ENCODE data around the gene HEXA. TPM values are rescaled to one million over a fixed set of nuclear protein-coding genes. Genes with fewer than 3 reads are reported as not detected.

Gene HEXA
- total and polyA plus RNA-seq, 2 donors (not counting 1 experiment from before 2014, with no cell fraction given), result 80.3 to 183 TPM

GRCh38 chr15:72345806-72346205 is 30.0 kb downstream of the HEXA start:
- no peak overlapping the region for H3K4me2 ChIP-seq (ENCODE audit: extremely low read depth, insufficient read depth, low read length)
- H3K27ac ChIP-seq (ENCODE audit: insufficient read depth, low read length), result no peak overlapping the region
- no peak overlapping the region for H3K9ac ChIP-seq (ENCODE audit: insufficient read depth, low read length)
- H2AFZ ChIP-seq (ENCODE audit: low read length), result no peak overlapping the region
- TF ChIP-seq EZH2 (IDR thresholded peaks at IDR 0.05; ENCODE audit: low read length, missing control alignments), result no peak
- no peak for TF ChIP-seq CTCF (conservative IDR thresholded peaks at IDR 0.05 in 1 of 2, IDR thresholded peaks at IDR 0.05 in 1 of 2; ENCODE audit: low read depth in 1 of 2, low read length in 2 of 2)
- no peaks in the 10 kb centered on the region for H3K27me3 ChIP-seq (ENCODE audit: control insufficient read depth, insufficient read depth, low read length)
- no peaks in the 10 kb centered on the region for H3K9me3 ChIP-seq (ENCODE audit: control insufficient read depth, insufficient read depth, low read depth, low read length)
- peaks cover 7% of the 10 kb centered on the region for H3K36me3 ChIP-seq (ENCODE audit: control insufficient read depth, insufficient read depth, low read length)
- H3K4me1 ChIP-seq (ENCODE audit: control insufficient read depth, extremely low read depth, insufficient read depth, low read length), result no peaks in the 10 kb centered on the region
- no peak for DNase-seq (ENCODE audit: low read depth in 2 of 2)
- H4K20me1 ChIP-seq (ENCODE audit: control insufficient read depth, extremely low read depth, insufficient read depth, low read length), result no peaks in the 10 kb centered on the region
- no peak overlapping the region for H3K4me3 ChIP-seq (replicated peaks in 1 of 4; ENCODE audit: control extremely low read depth in 1 of 4, insufficient read depth in 1 of 4, low read depth in 3 of 4, low read length in 4 of 4)
- no peaks in the 10 kb centered on the region for H3K79me2 ChIP-seq (ENCODE audit: control insufficient read depth, insufficient read depth, low read length)

DNA sequence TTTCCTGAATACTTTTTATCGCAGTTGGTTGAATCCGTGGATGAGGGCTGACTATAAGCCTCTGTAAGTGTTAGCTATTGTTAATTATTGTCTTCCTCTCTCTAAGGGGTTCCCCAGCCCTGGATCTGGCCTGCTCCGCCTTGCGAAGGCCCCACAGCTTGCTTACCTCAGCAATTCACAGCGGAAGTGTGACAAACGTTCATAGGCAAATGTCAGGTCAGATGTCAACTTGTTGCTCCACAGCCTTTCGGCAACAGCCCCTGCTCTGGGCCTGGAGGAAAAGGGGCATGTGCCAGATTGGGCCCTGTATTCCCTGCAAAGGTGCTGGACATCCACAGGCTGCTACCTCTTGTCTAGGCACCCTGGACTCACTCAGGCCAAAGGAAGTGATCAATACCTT is 30.5 kb downstream of the HEXA start:
- H3K79me2 ChIP-seq (ENCODE audit: control insufficient read depth, insufficient read depth, low read length), result no peaks in the 10 kb centered on the region
- no peaks in the 10 kb centered on the region for H4K20me1 ChIP-seq (ENCODE audit: control insufficient read depth, extremely low read depth, insufficient read depth, low read length)
- DNase-seq (ENCODE audit: low read depth in 2 of 2), result no peak
- no peaks in the 10 kb centered on the region for H3K9me3 ChIP-seq (ENCODE audit: control insufficient read depth, insufficient read depth, low read depth, low read length)
- no peak overlapping the region for H2AFZ ChIP-seq (ENCODE audit: low read length)
- H3K36me3 ChIP-seq (ENCODE audit: control insufficient read depth, insufficient read depth, low read length), result peaks cover 7% of the 10 kb centered on the region
- H3K4me2 ChIP-seq (ENCODE audit: extremely low read depth, insufficient read depth, low read length), result no peak overlapping the region
- no peaks in the 10 kb centered on the region for H3K4me1 ChIP-seq (ENCODE audit: control insufficient read depth, extremely low read depth, insufficient read depth, low read length)
- H3K4me3 ChIP-seq (replicated peaks in 1 of 4; ENCODE audit: control extremely low read depth in 1 of 4, insufficient read depth in 1 of 4, low read depth in 3 of 4, low read length in 4 of 4), result no peak overlapping the region
- no peak overlapping the region for H3K27ac ChIP-seq (ENCODE audit: insufficient read depth, low read length)
- no peaks in the 10 kb centered on the region for H3K27me3 ChIP-seq (ENCODE audit: control insufficient read depth, insufficient read depth, low read length)
- TF ChIP-seq EZH2 (IDR thresholded peaks at IDR 0.05; ENCODE audit: low read length, missing control alignments), result no peak
- no peak for TF ChIP-seq CTCF (conservative IDR thresholded peaks at IDR 0.05 in 1 of 2, IDR thresholded peaks at IDR 0.05 in 1 of 2; ENCODE audit: low read depth in 1 of 2, low read length in 2 of 2)
- no peak overlapping the region for H3K9ac ChIP-seq (ENCODE audit: insufficient read depth, low read length)

DNA sequence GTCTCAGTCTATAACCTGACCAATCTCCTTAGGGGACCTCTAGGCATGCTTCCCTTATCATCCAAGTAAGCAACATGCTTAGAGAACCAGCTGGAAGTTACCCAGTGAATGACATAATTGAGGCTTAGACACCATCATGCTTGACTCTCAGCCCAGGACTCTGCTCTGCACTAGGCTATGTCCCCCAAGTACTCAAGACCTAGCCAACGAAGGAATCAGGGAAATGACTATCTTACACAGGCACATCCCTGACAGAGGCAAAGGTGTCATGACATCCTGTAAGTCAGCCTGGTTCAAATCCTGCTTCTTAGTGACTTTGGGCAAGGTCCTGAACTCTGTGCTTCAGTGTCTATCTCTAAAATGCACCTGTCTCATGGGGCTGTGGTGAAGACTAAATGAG is 31.2 kb downstream of the HEXA start:
- Histone ChIP-seq H3K27me3 (ENCODE audit: control insufficient read depth, insufficient read depth, low read length) (no peaks in the 10 kb centered on the region), H3K36me3 (ENCODE audit: control insufficient read depth, insufficient read depth, low read length) (peaks cover 7% of the 10 kb centered on the region), H3K4me1 (ENCODE audit: control insufficient read depth, extremely low read depth, insufficient read depth, low read length) (peaks cover 2% of the 10 kb centered on the region), H3K79me2 (ENCODE audit: control insufficient read depth, insufficient read depth, low read length) (no peaks in the 10 kb centered on the region), H3K27ac (ENCODE audit: insufficient read depth, low read length) (no peak overlapping the region), H3K9me3 (ENCODE audit: control insufficient read depth, insufficient read depth, low read depth, low read length) (no peaks in the 10 kb centered on the region), H3K9ac (ENCODE audit: insufficient read depth, low read length) (no peak overlapping the region), H4K20me1 (ENCODE audit: control insufficient read depth, extremely low read depth, insufficient read depth, low read length) (no peaks in the 10 kb centered on the region), H3K4me2 (ENCODE audit: extremely low read depth, insufficient read depth, low read length) (no peak overlapping the region), H2AFZ (ENCODE audit: low read length) (no peak overlapping the region), H3K4me3 (replicated peaks in 1 of 4; ENCODE audit: control extremely low read depth in 1 of 4, insufficient read depth in 1 of 4, low read depth in 3 of 4, low read length in 4 of 4) (no peak overlapping the region)
- no peak for TF ChIP-seq EZH2 (IDR thresholded peaks at IDR 0.05; ENCODE audit: low read length, missing control alignments)
- no peak for TF ChIP-seq CTCF (conservative IDR thresholded peaks at IDR 0.05 in 1 of 2, IDR thresholded peaks at IDR 0.05 in 1 of 2; ENCODE audit: low read depth in 1 of 2, low read length in 2 of 2)
- DNase-seq (ENCODE audit: low read depth in 2 of 2), result no peak
